GM10266 (cell line): ENCODE data around the gene INPP5J.

Source experiments
- DNase-seq: peaks from one replicate; pipeline ENCODE4 v3.0.0; 2012; ENCODE audit errors: extremely low spot score
- TF ChIP-seq, protein P1 (sequence below): IDR thresholded peaks from 2 replicates; pipeline ENCODE4 v1.5.1; 2012; ENCODE audit warnings: mild to moderate bottlenecking, low read depth; ENCODE audit not compliant: control insufficient read depth, insufficient read depth; ENCODE audit errors: missing control alignments

INPP5J gene

DNA sequence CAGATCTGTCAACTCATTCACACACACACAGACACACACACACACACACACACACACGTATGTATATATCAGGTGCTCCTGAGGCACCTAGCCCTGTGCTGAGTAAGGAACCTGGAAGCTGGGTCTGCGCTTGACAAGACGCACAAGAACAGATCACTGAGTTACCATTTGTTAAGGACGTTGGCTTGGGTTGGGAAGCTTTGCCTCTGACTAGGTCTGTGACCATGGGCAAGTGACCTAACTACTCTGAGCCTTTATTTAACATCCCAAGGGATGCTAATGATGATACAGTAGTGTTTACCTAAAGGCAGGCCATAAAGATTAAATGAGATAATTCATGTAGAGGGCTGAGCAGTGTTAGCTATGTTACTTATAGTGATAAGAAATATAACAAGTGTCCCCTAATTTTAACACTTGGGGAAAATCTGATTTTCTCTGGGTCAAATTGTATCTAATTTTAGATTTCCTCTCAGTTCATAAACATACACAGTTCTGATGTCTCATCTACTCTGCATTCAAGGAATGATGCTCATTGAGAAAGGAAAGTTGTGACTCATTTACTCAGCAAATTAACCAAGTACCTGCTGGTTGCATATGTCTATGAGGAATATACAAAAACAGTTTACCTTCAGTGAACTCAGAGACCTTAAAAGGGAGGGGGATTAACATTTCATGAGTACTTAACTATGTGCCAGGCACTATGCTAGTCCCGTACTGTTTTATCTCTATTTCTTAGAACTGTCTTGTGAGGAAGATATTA lies 50.8 kb downstream of the INPP5J start:
- no peak for DNase-seq
- TF ChIP-seq, protein P1, sequence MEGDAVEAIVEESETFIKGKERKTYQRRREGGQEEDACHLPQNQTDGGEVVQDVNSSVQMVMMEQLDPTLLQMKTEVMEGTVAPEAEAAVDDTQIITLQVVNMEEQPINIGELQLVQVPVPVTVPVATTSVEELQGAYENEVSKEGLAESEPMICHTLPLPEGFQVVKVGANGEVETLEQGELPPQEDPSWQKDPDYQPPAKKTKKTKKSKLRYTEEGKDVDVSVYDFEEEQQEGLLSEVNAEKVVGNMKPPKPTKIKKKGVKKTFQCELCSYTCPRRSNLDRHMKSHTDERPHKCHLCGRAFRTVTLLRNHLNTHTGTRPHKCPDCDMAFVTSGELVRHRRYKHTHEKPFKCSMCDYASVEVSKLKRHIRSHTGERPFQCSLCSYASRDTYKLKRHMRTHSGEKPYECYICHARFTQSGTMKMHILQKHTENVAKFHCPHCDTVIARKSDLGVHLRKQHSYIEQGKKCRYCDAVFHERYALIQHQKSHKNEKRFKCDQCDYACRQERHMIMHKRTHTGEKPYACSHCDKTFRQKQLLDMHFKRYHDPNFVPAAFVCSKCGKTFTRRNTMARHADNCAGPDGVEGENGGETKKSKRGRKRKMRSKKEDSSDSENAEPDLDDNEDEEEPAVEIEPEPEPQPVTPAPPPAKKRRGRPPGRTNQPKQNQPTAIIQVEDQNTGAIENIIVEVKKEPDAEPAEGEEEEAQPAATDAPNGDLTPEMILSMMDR = no peak

DNA sequence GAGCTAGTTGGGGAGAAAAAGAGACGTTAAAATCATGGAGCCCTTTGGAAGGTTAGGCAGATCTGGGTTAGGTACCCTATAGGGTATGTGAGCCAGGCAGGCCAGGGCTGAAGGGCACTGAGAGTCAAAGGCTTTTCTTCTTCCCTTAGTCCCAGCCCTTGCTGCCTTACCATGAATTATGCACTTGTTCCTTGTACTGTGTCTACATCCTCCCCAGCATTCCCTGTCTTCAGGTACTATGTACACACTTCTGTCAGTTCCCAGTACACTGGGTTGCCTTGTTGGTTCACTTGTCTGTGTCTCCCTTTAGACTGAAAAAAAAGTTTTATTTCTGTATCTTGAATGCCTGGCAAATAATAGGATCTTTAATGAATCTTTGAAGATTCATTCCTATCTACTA lies 54.2 kb downstream of the INPP5J start:
- no peak for DNase-seq
- TF ChIP-seq, protein P1 = no peak

DNA sequence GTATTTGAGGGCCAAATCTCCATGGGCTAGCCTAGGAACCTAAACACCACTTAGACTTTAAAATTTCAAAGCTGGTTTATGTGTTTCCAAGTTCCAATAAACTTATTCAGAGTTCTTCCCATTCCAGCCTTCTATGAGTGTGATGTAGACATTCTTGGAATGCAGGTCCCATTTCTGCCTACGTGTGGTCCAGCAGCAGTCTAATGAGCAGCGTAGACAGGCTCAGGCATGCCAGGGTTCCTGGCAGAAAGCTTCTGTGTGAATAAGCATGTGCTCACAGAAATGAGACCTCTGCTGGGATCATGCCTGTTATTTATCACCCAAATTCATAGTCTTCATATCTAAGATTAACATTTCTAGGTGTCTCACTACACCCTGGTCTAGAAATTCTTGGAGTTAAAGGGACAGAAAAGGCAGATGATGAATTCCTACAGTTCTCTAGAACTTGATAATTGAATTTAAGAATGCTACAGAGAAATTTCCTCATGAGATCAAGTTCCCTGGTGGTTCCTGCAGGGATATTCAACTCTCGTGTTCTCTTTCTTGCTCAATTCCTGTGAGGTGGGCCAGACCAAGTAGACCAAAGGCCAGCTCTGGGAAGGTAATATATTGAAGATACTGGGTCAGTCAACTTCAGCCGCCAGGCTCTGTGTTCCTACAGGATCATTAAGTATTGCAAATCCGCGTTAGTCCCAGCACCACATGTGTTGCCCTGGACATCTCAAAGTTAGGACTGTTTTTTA lies 54.8 kb downstream of the INPP5J start:
- TF ChIP-seq, protein P1 = no peak
- DNase-seq = peak; percentile 2

DNA sequence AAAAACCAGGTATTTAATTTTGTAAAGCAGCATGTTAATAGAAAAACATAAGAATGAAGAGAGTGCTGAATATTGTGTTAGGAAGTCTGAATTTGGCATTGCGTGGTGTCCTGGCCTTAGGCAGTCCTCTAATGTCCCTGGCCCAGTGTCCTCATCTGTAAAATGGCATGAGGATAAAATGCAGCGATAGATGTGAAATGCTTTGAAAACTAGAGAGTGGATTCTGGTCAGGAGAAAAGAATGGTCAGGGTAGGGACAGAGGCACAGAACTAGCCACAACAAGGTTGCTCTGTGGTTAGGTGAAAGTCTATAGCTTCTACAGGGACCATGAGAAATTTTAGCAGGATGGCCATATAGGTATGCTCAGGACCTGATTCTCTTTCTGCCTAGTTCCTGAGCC lies 56.1 kb downstream of the INPP5J start:
- no peak for DNase-seq
- TF ChIP-seq, protein P1 = no peak

DNA sequence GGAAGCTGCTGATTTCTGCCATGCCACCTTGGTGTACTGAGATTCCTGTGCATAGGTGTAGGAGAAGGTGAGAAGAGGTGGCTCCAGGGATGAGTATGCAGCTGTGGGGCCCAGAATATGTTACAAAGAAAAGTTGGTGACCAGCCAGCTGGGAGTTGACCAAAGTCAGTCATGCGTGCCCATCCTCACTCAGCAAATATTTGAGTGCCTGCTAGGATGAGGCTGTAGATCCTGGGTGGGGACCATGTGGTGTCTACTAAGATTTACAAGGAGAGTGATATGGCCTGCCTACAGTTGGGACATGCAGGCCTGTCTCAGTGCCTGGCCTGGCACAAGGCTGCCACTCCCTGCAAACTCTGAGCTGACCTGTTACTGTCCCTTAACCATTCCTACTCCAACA lies 56.6 kb downstream of the INPP5J start:
- DNase-seq = peak; percentile 12
- TF ChIP-seq, protein P1 = no peak

DNA sequence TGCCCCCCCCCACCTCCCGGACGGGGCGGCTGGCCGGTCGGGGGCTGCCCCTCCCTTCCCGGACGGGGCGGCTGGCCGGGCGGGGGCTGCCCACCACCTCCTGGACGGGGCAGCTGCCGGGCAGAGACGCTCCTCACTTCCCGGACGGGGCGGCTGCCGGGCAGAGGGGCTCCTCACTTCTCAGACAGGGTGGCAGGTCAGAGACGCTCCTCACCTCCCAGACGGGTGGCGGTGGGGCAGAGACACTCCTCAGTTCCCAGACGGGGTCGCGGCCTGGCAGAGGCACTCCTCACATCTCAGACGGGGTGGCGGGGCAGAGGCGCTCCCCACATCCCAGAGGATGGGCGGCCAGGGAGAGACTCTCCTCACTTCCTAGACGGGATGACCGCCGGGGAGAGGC lies 61.2 kb downstream of the INPP5J start:
- TF ChIP-seq, protein P1 = no peak
- DNase-seq = no peak
